MCF 10A (cell line): ENCODE results near the gene ARRDC5. TPM values are rescaled to one million over a fixed set of nuclear protein-coding genes. Genes with fewer than 3 reads are reported as not detected.
"Not testable (repeated sequence)": the region's sequence is repeated elsewhere in the genome, so short reads cannot be mapped to it uniquely, and the experiment has no call there.

Experiments used
- BruUV-seq: library from RNA; stranded (reverse); fragments of 400-500 nt; replicated peaks from 2 replicates; lab custom pipeline; 2021; lab: Mats Ljungman, UMichigan
- CTCF ChIA-PET: fragments of 300-600 bp; sonication (Branson Sonifier 250); formaldehyde crosslinking; extraction: SDS; loops from one replicate; lab custom pipeline; 2021; ENCODE audit warnings: antibody characterized with exemption, inconsistent platforms; lab: Yijun Ruan, JAX
- POLR2A ChIA-PET: fragments of 300-600, 350-650 bp; sonication (Branson Sonifier 250); formaldehyde crosslinking; extraction: SDS; loops from one replicate; lab custom pipeline; 2020; ENCODE audit warnings: antibody characterized with exemption, inconsistent platforms; lab: Yijun Ruan, JAX
- DNase-seq: peaks from one replicate; pipeline ENCODE4 v3.0.0-alpha.2; 2018; ENCODE audit not compliant: unreplicated experiment
- H3K27ac Mint-ChIP-seq: one replicate; pipeline ENCODE4 v1.8.0; 2022; ENCODE audit warnings: mild to moderate bottlenecking, low read depth, mixed read lengths; ENCODE audit not compliant: unreplicated experiment
- H3K27me3 Mint-ChIP-seq: one replicate; pipeline ENCODE4 v1.8.0; 2022; ENCODE audit warnings: mixed read lengths; ENCODE audit not compliant: insufficient read depth, unreplicated experiment
- H3K36me3 Mint-ChIP-seq: one replicate; pipeline ENCODE4 v1.8.0; 2022; ENCODE audit warnings: mild to moderate bottlenecking, moderate library complexity, mixed read lengths; ENCODE audit not compliant: insufficient read depth, unreplicated experiment
- H3K4me1 Mint-ChIP-seq: one replicate; pipeline ENCODE4 v1.8.0; 2022; ENCODE audit warnings: mixed read lengths; ENCODE audit not compliant: insufficient read depth, unreplicated experiment
- H3K4me3 Mint-ChIP-seq: one replicate; pipeline ENCODE4 v1.8.0; 2022; ENCODE audit warnings: mild to moderate bottlenecking, moderate library complexity, mixed read lengths; ENCODE audit not compliant: unreplicated experiment
- H3K9me3 Mint-ChIP-seq: one replicate; pipeline ENCODE4 v1.8.0; 2022; ENCODE audit warnings: mixed read lengths; ENCODE audit not compliant: unreplicated experiment
- intact Hi-C: fragments of 100-400 bp; cut with micrococcal nuclease; formaldehyde crosslinking; loops from 2 replicates; pipeline ENCODE4 v1.14.1; 2022
- microRNA-seq: library from miRNA; unstranded; fragments of <30 nt; microRNA quantifications from one replicate; pipeline ENCODE4 v1.2.0, GENCODE V29; 2022
- total RNA-seq: library from RNA; stranded (reverse); gene quantifications from 2 replicates; pipeline ENCODE4 v1.2.3, GENCODE V29; 2022
- TF ChIP-seq, protein P1 (sequence below): fragments of 200-600 bp; IDR thresholded peaks from one replicate; pipeline ENCODE4 v1.8.0; 2022; ENCODE audit warnings: antibody characterized with exemption, mild to moderate bottlenecking; ENCODE audit not compliant: unreplicated experiment

ARRDC5 gene
- total RNA-seq, 1 experiment from 2014 or later, result not detected

DNA sequence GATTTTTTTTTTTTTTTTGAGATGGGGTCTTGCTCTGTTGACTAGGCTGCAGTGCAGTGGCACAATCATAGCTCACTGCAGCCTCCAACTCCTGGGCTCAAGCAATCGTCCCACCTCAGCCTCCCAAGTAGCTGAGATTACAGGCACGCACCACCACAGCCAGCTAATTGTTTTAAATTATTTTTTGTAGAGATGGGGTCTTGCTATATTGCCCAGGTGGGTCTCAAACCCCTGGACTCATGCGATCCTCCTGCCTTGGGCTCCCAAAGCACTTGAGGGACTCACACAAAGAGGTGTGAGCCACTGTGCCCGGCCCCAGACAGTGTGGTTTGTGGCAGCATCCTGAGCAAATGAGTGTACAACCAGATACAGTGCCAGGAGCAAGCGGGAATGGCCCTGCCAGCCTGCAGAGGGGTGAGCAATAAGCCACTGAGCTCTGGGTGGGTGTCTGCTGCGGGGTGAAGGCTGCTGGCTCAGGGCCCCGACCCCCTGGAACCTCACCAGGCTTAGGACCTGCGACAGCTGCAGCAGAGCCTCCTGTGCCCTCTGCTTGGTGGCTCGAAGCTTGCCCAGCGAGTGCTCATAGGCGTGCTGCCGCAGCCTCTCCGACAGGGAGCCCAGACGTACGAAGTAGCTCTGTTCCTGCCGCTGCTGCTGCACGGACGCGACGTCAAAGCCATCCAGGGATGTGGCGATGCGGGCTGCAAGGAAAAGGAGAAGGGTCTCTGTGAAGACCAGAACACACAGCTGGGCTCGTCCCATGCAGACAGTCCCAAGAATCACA, 55.3 kb downstream of the ARRDC5 start:
- Mint-ChIP-seq H3K27me3 (no peaks in the 10 kb centered on the region), H3K4me1 (no peaks in the 10 kb centered on the region), H3K27ac (no peak overlapping the region), H3K4me3 (no peak overlapping the region), H3K36me3 (peaks cover 90% of the 10 kb centered on the region), H3K9me3 (no peaks in the 10 kb centered on the region)
- POLR2A ChIA-PET, result interaction anchor here (0.7 to 1.7 kb wide), 2 partner anchors 15 to 35 kb away, joined by 3 to 4 read pairs; no protein-coding TSS in a partner anchor
- CTCF ChIA-PET, result interaction anchor here (0.5 kb wide), 1 partner anchor 105 kb away, joined by 3 read pairs; no protein-coding TSS in a partner anchor
- TF ChIP-seq, protein P1, sequence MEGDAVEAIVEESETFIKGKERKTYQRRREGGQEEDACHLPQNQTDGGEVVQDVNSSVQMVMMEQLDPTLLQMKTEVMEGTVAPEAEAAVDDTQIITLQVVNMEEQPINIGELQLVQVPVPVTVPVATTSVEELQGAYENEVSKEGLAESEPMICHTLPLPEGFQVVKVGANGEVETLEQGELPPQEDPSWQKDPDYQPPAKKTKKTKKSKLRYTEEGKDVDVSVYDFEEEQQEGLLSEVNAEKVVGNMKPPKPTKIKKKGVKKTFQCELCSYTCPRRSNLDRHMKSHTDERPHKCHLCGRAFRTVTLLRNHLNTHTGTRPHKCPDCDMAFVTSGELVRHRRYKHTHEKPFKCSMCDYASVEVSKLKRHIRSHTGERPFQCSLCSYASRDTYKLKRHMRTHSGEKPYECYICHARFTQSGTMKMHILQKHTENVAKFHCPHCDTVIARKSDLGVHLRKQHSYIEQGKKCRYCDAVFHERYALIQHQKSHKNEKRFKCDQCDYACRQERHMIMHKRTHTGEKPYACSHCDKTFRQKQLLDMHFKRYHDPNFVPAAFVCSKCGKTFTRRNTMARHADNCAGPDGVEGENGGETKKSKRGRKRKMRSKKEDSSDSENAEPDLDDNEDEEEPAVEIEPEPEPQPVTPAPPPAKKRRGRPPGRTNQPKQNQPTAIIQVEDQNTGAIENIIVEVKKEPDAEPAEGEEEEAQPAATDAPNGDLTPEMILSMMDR, result no peak
- DNase-seq, result no peak
- intact Hi-C loops, result no loop called here
- no TSS peak for BruUV-seq

DNA sequence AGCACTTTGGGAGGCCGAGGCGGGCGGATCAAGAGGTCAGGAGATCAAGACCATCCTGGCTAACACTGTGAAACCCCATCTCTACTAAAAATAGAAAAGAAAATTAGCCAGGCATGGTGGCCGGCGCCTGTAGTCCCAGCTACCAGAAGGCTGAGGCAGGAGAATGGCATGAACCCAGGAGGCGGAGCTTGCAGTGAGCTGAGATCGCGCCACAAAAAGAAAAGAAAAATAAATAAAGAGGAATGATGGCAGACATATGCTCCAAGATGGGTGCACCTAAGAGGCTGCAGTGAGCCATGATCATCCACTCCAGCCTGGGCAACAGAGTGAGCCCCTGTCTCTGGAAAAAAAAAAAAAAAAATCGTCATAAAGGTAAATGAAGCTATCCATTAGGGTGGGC, 56.7 kb downstream of the ARRDC5 start:
- H3K4me1 Mint-ChIP-seq, H3K9me3 Mint-ChIP-seq, H3K4me3 Mint-ChIP-seq, intact Hi-C loops, H3K27ac Mint-ChIP-seq, BruUV-seq, H3K27me3 Mint-ChIP-seq, DNase-seq: not testable (repeated sequence)
- H3K36me3 Mint-ChIP-seq, result peaks cover 91% of the 10 kb centered on the region
- CTCF ChIA-PET, result interaction anchor here (0.6 kb wide), 1 partner anchor 1624 kb away, joined by 3 read pairs; no protein-coding TSS in a partner anchor
- POLR2A ChIA-PET, result interaction anchor here (1.1 to 1.9 kb wide), 3 partner anchors 14 to 33 kb away, joined by 4 to 8 read pairs (median 5); partner anchors contain the start of gene PLIN3

DNA sequence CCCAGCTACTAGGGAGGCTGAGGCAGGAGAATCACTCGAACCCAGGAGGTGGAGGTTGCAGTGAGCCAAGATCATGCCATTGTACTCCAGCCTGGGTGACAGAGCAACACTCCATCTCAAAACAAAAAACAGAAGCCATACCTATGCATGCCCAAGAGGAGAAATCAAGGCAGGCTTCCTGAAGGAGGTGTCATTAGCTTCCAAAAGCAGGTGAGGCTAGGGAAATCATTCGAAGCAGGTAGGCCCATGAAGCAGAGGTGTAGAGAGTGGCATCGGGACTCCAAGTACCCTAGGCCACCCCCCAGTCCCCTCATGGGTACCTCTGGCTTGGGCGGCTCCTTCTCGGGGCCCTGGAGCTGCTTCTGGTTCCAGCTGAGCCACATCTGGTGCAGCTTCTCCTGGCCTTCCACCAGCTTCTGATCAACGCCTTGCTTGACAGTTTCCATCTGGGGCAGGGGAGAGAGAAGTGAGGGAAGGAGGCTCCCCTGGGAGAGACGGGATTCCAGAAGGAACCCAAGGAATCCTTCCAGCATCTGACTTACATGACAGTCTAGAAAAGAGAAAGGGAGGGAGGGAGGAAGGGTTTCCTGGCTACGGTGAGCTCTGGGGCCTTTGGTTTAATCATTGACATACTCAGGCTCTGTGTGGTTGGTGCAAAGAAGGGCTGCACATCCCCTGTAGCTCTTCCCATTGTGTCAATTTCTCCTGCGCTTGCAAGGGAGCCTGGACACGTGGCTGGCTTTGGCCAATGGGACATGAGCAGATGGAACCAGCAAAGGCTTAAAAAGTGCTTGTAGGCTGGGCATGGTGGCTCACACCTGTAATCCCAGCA, 58.1 kb downstream of the ARRDC5 start:
- Mint-ChIP-seq H3K9me3 (no peaks in the 10 kb centered on the region), H3K4me3 (no peak overlapping the region), H3K27me3 (no peaks in the 10 kb centered on the region), H3K27ac (no peak overlapping the region), H3K4me1 (no peaks in the 10 kb centered on the region), H3K36me3 (peaks cover 98% of the 10 kb centered on the region)
- ChIA-PET CTCF (interaction anchor here (0.5 to 2.0 kb wide), 6 partner anchors 10 to 181 kb away, joined by 3 to 8 read pairs (median 3); no protein-coding TSS in a partner anchor), POLR2A (interaction anchor here (0.7 to 1.9 kb wide), 3 partner anchors 23 to 35 kb away, joined by 4 to 8 read pairs (median 4); partner anchors contain the start of gene PLIN3)
- no TSS peak for BruUV-seq
- no peak for DNase-seq
- intact Hi-C loops, result no loop called here
- TF ChIP-seq, protein P1, result no peak

DNA sequence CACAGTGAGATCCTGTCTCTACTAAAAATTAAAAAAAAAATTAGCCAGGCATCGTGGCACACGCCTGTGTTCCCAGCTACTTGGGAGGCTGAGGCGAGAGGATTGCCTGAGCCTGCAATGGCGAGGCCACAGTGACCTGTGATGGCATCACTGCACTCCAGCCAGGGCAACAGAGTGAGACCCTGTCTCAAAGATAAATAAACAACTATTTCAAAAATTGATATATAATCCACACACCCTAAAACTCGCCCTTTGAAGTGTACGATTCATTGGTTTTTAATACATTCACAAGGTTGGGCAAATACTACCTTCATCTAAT, 59.1 kb downstream of the ARRDC5 start:
- no peak overlapping the region for H3K27ac Mint-ChIP-seq
- peaks cover 98% of the 10 kb centered on the region for H3K36me3 Mint-ChIP-seq
- BruUV-seq, result no TSS peak
- ChIA-PET CTCF (interaction anchor here (1.3 to 2.0 kb wide), 3 partner anchors 8 to 35 kb away, joined by 4 to 8 read pairs (median 5); no protein-coding TSS in a partner anchor), POLR2A (interaction anchor here (0.7 kb wide), 1 partner anchor 29 kb away, joined by 4 read pairs; no protein-coding TSS in a partner anchor)
- H3K27me3 Mint-ChIP-seq, result no peaks in the 10 kb centered on the region
- TF ChIP-seq, protein P1, result no peak
- no peaks in the 10 kb centered on the region for H3K4me1 Mint-ChIP-seq
- H3K9me3 Mint-ChIP-seq, result no peaks in the 10 kb centered on the region
- no peak overlapping the region for H3K4me3 Mint-ChIP-seq
- DNase-seq, result no peak
- intact Hi-C loops, result no loop called here

Small RNAs within 50 kb of the gene (microRNA-seq; reads per million reads assigned to microRNA genes)
- 1.6 reads per million, percentile 10 among the genes with 10 or more reads in this experiment for gene MIR4747

Other genes starting within 250 kb of the ARRDC5 start
- 188 and 231 TPM in 2 replicates for gene MYDGF, start 232.6 kb downstream of the ARRDC5 start, total RNA-seq
- 90.6 and 100 TPM in 2 replicates for gene DPP9, start 179.1 kb downstream of the ARRDC5 start, total RNA-seq
- 13.5 and 15.4 TPM in 2 replicates for gene FEM1A, start 111.2 kb downstream of the ARRDC5 start, total RNA-seq
- gene TICAM1, start 71.2 kb downstream of the ARRDC5 start, total RNA-seq, result 24.2 and 25.6 TPM in 2 replicates
- 64.3 and 71.7 TPM in 2 replicates for gene PLIN3, start 35.2 kb downstream of the ARRDC5 start, total RNA-seq
- 11.2 and 16.0 TPM in 2 replicates for gene UHRF1, start 6.6 kb upstream of the ARRDC5 start, total RNA-seq
- 34.4 and 36.3 TPM in 2 replicates for gene KDM4B, start 66.2 kb upstream of the ARRDC5 start, total RNA-seq